ENCODE results near the gene MERTK. TPM values are rescaled to one million over a fixed set of nuclear protein-coding genes. Genes with fewer than 3 reads are reported as not detected.
"Not testable (repeated sequence)": the region's sequence is repeated elsewhere in the genome, so short reads cannot be mapped to it uniquely, and the experiment has no call there.

MERTK gene
- total and polyA plus RNA-seq, 8 donors = 2.8 to 13.9 (median 5.4) TPM

DNA sequence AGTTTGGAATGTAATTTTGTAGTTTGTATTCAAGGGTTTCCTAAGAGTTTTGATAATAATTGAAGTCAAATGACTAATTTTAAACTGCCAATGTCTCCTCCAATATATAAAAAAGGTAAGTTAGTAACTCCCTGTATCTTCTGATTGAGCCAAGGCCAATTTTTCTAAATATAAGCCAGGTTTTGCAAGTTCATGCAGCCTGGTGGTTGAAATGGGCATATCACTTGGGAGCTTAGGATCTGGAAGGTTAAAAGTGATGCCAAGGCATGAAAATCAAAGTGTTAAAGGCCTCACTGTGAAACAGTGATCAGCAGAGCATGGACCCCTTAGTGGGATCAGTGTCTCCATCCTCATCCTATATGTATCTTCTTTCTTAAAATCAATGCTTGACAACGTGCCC lies 60.5 kb downstream of the MERTK start:
- DNase-seq = no peak
- Histone ChIP-seq H3K27ac (no peak overlapping the region), H3K9me3 (no peaks in the 10 kb centered on the region), H3K4me1 (peaks cover 0 to 9% (median 6%) of the 10 kb centered on the region in 3 donors), H3K4me3 (no peak overlapping the region), H3K36me3 (no peaks in the 10 kb centered on the region), H3K27me3 (no peaks in the 10 kb centered on the region)
- intact Hi-C loops (cut with DNase I) = no loop called here
- TF ChIP-seq, protein P1, sequence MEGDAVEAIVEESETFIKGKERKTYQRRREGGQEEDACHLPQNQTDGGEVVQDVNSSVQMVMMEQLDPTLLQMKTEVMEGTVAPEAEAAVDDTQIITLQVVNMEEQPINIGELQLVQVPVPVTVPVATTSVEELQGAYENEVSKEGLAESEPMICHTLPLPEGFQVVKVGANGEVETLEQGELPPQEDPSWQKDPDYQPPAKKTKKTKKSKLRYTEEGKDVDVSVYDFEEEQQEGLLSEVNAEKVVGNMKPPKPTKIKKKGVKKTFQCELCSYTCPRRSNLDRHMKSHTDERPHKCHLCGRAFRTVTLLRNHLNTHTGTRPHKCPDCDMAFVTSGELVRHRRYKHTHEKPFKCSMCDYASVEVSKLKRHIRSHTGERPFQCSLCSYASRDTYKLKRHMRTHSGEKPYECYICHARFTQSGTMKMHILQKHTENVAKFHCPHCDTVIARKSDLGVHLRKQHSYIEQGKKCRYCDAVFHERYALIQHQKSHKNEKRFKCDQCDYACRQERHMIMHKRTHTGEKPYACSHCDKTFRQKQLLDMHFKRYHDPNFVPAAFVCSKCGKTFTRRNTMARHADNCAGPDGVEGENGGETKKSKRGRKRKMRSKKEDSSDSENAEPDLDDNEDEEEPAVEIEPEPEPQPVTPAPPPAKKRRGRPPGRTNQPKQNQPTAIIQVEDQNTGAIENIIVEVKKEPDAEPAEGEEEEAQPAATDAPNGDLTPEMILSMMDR (IDR thresholded peaks at IDR 0.05) = no peak
- FAIRE-seq = no peak
- WGBS, 2 donors = 86 to 88% methylated on average over 1 of the region's 1 CpG
- no peak for ATAC-seq

DNA sequence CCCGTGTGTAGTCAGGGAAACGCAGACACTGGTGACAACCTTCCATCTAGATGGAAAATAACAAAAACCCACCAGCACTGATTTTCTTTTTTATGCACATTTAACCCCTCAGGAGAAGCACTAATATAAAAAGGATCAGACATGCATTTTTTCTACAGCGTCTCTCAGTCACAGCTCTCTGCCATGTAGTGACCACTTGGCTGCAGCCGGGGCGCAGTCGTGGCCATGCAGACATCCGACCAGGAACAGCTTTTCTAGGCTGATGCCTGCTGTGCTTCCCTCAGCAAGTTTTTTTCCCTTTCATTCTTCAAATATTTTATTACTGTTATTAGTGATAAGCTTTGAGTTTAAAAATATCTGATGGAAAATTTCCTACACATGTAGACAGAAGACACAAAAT lies 63.3 kb downstream of the MERTK start:
- Histone ChIP-seq H3K27me3 (no peaks in the 10 kb centered on the region), H3K27ac (no peak overlapping the region), H3K4me1 (peaks cover 0 to 9% (median 6%) of the 10 kb centered on the region in 3 donors), H3K4me3 (no peak overlapping the region), H3K9me3 (no peaks in the 10 kb centered on the region), H3K36me3 (no peaks in the 10 kb centered on the region)
- 90 to 91% methylated on average over 7 of the region's 7 CpGs for WGBS, 2 donors
- TF ChIP-seq, protein P1 (IDR thresholded peaks at IDR 0.05) = no peak
- FAIRE-seq (no peak), DNase-seq (no peak), ATAC-seq (no peak)
- intact Hi-C loops (cut with DNase I) = loop anchor here in 1 of 3 donors (10.0 kb wide), 1 partner anchor 63 kb away; no protein-coding TSS in a partner anchor

DNA sequence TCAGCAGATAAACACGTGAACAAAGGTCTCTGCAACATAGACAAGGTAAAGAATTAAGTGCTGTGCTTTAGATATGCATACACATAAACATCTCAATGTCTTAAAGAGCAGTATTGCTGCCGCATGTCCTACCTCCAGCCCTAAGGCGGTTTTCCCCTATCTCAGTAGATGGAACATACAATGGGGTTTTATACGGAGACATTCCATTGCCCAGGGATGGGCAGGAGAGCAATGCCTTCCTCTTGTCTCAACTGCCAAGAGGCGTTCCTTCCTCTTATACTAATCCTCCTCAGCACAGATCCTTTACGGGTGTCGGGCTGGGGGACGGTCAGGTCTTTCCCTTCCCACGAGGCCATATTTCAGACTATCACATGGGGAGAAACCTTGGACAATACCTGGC lies 64.7 kb downstream of the MERTK start:
- not testable (repeated sequence) for DNase-seq, H3K27me3 ChIP-seq, FAIRE-seq, H3K4me3 ChIP-seq, H3K9me3 ChIP-seq, H3K4me1 ChIP-seq, H3K36me3 ChIP-seq, ATAC-seq, H3K27ac ChIP-seq
- WGBS, 2 donors = 80 to 81% methylated on average over 8 of the region's 9 CpGs
- intact Hi-C loops (cut with DNase I) = loop anchor here in 1 of 3 donors (10.0 kb wide), 1 partner anchor 62 kb away; no protein-coding TSS in a partner anchor

DNA sequence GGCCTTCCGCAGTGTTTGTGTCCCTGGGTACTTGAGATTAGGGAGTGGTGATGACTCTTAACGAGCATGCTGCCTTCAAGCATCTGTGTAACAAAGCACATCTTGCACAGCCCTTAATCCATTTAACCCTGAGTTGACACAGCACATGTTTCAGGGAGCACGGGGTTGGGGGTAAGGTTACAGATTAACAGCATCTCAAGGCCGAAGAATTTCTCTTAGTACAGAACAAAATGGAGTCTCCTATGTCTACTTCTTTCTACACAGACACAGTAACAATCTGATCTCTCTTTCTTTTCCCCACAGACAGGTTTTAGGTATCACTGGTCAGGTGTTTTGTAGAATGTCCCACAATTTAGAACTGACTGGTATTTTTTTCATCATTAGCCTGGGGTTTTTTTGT lies 65.1 kb downstream of the MERTK start:
- not testable (repeated sequence) for H3K27me3 ChIP-seq, H3K36me3 ChIP-seq, FAIRE-seq, DNase-seq, ATAC-seq, H3K9me3 ChIP-seq, H3K4me3 ChIP-seq, H3K4me1 ChIP-seq, H3K27ac ChIP-seq
- 7 to 17% methylated on average over 3 of the region's 4 CpGs for WGBS, 2 donors
- intact Hi-C loops (cut with DNase I) = loop anchor here in 1 of 3 donors (10.0 kb wide), 1 partner anchor 61 kb away; no protein-coding TSS in a partner anchor

DNA sequence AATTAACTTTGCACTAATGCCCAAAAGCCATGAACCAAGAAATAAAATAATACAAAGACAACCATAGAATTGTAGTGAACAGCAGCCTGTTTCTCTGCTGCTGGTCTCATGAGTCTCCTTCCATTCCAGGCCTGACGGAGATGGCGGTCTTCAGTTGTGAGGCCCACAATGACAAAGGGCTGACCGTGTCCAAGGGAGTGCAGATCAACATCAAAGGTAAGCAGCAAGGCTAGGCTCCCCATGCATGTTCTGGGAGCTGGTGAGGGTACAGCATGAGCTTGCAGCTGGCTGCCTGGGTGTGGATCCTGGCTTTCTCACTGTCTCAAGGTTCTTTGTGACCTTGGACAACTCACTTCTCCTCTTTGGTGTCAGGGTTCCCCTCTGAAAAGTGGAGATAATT lies 66.7 kb downstream of the MERTK start:
- Histone ChIP-seq H3K36me3 (no peaks in the 10 kb centered on the region), H3K4me1 (no peaks in the 10 kb centered on the region), H3K9me3 (no peaks in the 10 kb centered on the region), H3K27me3 (no peaks in the 10 kb centered on the region), H3K27ac (no peak overlapping the region), H3K4me3 (no peak overlapping the region)
- intact Hi-C loops (cut with DNase I) = loop anchor here in 1 of 3 donors (10.0 kb wide), 1 partner anchor 60 kb away; no protein-coding TSS in a partner anchor
- ATAC-seq = no peak
- DNase-seq = no peak
- TF ChIP-seq, protein P1 (IDR thresholded peaks at IDR 0.05) = no peak
- 94 to 95% methylated on average over 3 of the region's 3 CpGs for WGBS, 2 donors
- no peak for FAIRE-seq

DNA sequence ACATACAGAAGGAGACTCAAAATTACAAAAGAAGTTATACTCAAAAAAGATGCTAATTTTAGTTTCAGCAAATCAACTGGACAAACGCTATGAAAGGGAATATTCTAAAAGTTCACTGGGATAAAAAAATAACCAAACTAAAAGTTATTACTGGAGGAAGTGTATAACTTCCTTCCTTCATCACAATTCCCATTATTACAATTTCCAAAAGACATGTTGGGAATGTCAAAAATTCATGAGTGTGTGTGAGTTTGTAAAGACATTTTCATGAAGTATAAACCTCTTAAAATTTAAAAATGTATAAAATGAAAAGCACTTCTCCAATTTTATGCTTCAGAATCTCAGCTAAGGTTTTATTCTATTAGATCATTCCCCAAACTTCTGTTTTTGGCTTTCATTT lies 67.8 kb downstream of the MERTK start:
- no peak for DNase-seq
- Histone ChIP-seq H3K36me3 (no peaks in the 10 kb centered on the region), H3K27ac (no peak overlapping the region), H3K27me3 (no peaks in the 10 kb centered on the region), H3K4me1 (no peaks in the 10 kb centered on the region), H3K4me3 (no peak overlapping the region), H3K9me3 (no peaks in the 10 kb centered on the region)
- TF ChIP-seq, protein P1 (IDR thresholded peaks at IDR 0.05) = no peak
- FAIRE-seq = no peak
- no peak for ATAC-seq
- WGBS, 2 donors = 82 to 88% methylated on average over 1 of the region's 1 CpG
- intact Hi-C loops (cut with DNase I) = loop anchor here in 1 of 3 donors (10.0 kb wide), 1 partner anchor 59 kb away; no protein-coding TSS in a partner anchor

Data from pancreas (tissue), 10 donors.